A172 (cell line): ENCODE measurements around the gene FOXK1. TPM values are rescaled to one million over a fixed set of nuclear protein-coding genes. Genes with fewer than 3 reads are reported as not detected.
A peak's percentile ranks its signal among the peaks of the same experiment; 100 is the strongest.

ENCODE experiments used
- DNase-seq: peaks from one replicate; pipeline ENCODE4 v3.0.0-alpha.2; 2015; ENCODE audit warnings: low spot score
- total RNA-seq: library from RNA; depleted of rRNA; stranded (reverse); fragments of >200 nt; shearing (Covaris generic); gene quantifications from 2 replicates; pipeline ENCODE4 v1.2.3, GENCODE V29; 2014

The FOXK1 gene
- total RNA-seq, 1 experiment from 2014 or later = 16.6 TPM

DNA sequence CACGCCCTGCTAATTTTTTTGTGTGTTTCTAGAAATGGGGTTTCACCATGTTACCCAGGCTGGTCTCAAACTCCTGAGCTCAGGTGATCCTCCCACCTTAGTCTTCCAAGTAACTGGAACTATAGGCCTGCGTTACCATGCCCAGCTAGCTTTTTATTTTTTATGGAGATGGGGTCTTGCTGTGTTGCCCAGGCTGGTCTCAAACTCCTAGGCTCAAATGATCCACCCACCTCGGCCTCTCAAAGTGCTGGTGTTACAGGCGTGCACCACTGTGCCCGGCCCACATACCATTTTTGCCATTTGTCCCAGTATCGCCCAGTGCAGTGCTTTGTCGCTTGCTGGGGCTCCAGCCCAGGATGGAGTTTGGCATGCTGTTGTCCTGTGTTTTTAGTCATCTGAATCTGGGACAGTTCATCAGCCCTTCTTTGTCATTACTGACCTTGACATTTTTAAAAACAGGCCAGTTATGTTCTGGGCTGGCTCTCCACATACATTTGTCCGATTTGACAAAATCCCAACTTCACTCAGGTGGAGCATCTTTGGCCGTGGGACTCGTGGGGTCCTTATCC lies 16.7 kb downstream of the FOXK1 start:
- no peak for DNase-seq

DNA sequence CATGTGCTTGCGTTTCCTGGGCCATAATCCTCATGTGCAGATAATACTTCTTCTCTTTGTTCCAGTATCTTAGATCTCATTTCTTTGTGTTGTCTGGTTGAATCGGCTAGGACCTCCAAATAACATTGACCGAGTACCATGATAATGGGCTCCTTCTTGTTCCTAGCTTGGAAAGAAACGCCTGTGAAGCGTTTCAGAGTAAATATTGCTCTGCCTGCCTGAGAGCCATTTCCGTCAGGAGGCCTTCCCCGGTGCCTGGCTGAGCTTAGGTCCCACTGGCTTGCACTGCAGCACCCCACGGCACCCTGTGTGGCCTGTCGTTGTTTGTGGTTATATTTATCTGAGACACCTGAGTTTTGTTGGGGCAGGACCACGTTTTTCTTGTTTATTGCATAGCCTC lies 17.7 kb downstream of the FOXK1 start:
- no peak for DNase-seq

DNA sequence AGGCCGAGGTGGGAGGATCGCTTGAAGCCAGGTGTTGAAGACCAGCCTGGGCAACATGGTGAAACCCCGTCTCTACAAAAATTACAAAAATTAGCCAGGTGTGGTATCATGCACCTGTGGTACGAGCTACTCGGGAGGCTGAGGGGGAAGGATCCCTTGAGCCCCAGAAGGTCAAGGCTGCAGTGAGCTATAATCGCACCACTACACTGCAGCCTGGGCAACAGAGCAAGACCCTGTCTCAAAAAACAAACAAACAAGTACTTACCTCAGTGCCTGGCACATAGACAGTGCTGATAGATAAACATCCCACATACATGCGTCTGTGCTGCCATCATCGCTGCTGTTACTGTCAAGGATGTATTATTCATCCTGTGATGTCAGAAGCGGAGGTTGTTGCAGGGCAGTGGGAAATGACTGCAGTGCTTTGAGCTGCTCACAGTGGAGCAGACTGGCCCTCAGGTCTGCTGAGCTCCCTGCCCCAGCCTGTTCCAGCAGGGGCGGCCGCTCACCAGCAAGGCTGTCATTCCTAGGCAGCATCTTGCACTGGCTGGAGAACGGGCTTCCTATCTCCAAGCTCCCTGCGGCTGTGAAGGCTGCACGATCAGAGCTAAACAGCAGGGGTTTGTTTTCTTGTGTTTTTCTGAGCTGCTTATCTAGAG lies 18.6 kb downstream of the FOXK1 start:
- peak; percentile 86 for DNase-seq

DNA sequence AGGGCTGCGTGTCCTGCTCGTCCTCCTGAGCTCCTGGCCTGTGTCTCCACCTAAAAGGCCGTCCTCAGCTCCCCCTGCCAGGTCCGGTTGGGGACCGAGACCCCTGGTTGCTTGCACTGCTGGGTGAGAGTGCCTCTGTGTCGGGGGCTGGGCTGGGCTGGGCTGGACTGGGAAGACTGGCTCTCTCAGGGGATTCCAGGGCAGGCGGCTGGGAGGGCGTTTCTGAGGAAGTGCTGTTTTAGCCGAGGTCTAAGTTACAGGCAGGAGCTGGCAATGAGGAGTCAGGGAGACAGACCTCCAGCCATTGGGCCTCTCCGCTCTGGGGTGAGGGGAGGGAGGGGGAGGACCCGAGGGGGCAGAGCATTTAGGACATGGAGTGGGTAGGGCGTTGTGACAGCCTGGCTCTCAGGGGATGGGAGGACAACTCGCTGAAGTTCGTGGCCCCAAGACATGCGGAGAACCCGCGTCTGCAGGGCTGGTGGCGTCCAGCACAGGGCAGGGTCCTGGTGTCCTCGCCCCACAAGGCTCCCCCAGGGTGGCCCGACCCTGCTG lies 20.9 kb downstream of the FOXK1 start:
- no peak for DNase-seq

DNA sequence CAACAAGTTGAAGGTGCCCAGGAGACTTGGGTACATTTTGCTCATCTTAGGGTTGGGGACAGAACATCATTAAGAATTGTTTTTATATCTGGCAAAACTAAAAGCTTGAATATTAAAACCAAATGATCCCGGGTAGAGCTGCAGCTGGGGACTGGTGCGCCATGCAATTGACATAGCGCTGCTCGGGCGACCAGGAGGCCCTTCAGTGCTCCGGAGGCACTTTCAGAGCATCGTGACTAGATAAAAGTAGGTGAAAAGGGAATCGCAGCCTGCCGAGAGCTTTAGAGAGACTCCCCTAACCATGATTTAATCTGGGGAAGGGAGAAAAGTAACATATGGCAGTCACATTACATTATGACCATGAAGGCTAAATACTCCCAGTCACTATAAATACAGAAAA lies 21.4 kb downstream of the FOXK1 start:
- no peak for DNase-seq

DNA sequence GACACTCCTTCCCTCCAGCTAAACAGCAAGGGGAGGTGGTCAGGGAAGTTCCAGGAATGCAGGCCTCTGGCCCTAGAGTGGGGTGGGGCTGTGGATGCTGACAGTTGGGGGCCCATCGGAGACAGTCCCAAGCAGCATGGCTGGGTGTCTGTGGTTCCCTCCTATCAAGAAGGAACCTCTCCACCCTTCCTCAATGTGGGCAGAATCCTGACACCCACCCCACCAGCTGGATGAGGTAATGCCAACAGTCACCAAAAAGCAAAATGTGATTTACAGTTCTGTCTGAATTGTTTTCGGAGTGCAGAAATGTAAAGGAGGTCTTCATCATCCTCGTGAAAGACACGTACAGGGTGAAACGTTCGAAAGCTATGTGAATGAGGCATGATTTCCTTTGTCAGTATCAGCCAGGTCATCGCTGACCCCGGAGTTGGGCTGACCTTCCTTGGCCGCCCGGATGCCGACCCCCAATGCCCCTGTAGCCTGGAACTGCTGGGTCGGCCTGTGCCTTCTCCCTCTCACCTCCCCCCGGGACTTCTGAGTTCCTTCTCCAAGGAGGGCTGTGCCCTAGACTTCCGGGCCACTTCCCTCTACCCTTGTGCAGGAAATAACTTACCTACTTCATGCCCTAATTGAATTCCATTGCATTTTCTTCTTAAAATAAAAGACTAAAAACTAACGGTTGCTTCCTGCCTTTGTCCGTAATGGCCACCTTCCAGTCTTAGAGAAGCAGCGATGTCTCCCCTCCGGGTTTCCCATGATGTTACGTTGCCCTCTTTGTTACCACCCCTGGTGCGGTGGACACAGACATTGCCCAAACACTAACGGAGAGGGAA lies 24.5 kb downstream of the FOXK1 start:
- DNase-seq = peak; percentile 55

DNA sequence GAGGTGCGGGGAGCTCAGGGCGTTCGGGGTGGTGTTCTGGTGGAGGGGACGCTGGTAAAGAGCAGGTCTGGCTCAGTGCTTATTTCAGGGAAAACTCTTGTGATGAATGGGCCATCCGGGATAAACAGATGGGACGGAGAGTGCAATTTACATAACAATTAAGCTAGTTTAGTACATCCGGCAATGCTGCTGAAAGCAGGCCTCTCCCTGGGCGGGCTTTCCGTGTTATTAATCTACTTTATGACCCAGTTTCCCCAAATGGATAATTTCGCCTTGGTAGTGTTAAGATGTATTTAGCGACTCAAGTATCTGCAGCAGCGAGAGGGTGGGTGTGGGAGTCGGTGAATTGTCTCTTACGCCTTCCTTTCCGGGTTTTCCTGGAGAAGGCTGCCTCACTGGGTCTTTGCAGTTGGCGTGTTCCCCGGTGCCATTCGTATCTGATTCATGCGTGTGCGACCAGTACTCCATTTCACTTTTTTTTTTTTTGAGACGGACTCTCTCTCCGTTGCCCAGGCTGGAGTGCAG lies 25.2 kb downstream of the FOXK1 start:
- no peak for DNase-seq

DNA sequence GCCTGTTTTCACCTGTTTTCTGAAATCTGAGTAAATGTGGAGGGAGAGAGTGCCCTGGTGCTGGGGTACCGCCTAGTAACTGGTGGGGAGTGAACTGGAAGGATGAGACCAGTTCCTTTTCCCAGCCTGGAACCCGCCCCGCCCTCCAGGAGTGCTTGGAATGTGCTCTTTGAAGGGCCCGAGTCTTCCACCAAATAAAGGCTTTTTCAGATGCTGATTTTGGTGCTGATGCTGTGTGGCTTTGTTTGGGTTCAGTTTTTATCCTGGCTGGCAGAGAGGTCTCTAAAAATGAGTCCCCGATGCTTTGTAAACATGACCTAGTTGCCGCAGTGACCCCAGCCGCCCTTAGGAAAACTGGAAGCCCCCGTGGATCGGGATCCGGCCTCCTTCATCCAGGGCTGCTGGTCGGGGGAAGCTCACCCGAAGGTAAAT lies 25.9 kb downstream of the FOXK1 start:
- DNase-seq = no peak

DNA sequence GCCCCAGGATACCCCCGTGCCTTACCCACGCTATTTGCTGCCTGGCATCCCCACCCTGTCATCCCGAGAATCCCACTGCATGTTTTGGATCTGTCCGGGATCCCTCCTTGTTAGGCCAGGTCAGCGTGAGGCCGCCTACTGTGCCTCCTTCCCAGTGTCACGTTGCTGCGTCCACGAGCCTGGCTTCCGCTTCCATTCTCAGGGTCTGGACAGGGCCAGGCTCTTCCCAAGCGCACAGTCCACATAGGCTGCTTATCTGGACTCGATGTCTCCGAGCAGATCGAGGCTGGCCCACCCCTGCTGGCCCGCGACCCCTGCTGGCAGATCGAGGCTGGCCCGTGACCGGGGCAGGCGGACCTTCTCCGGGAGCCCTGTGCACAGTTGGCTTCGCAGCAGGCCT lies 27.1 kb downstream of the FOXK1 start:
- no peak for DNase-seq

DNA sequence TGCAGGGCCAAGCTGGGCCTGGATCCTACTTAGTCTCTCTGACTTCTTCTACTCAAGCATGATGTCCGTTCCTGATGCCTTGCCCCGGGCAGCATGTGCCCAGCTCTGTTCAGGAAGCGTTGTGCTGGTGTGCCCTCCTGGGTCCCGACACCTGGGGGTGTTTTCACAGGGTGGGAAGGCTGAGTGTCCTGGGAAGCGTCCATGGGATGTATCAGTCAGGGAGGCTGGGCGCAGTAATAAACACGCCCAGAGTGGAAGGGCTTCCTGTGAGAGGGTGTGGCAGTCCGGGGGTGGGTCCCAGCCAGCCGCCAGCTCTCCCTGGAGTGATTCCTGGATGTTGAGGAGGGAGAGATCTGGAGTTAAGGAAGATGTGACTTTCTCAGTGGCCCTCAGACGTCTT lies 29.0 kb downstream of the FOXK1 start:
- no peak for DNase-seq

DNA sequence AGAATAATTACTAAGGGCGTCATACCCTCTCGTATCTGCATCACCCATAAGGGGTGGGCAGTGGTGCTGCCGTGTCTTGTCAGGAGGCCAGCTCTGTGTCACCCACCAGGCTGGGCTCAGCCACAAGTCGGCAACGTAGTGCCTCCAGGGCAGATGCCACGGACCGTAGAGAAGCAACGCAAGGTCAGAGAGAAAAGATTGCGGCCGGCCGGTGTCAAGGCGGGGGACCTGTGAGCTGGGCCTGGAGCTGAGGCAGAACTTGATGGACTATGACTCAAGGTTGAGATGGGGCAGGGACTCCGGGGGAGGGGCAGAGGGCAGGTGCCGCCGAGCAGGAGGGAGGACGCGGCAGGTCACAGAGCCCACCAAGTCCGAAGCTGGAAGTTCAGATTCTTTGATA lies 29.5 kb downstream of the FOXK1 start:
- DNase-seq = no peak

DNA sequence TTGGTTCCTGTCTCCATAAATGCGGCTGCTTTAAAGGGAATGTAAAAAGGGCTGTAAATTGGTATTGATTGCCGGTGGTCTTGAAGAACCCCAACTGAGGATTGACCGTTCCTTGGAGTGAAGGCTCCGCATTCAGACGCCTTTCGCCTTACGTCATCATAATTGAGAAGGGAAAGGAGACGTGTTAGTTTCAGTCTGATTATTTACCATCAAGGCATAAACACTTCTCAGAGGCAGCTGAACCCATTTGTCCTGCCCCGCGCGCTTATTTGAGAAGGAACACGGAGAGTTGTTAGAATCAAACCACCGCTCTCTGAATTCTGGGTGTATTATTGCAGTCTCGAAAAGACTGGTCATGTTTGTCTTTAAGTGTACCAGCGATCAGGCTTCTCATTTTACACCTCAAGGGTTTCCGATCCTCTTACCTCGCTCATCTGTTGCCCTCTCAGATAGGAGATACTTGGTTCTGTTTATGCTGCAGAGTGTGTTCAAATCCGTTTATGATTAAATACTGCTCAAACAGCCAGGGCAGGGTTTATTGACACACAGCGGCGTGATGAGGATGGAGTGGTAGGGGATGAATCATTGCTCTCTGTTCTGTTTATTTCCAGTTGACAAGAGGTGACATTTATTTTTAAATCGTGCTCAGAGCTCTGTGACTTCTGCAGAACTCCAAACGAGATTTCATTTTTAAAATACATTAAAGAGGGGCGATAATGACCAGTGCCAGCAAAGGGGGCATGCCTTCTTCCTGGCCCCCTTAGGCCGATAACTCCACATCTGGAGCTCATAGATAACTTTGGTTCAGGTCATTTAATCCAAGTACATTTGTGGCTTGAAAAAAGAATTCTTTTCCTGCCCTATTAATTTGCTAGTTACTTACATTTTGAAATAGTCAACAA lies 30.4 kb downstream of the FOXK1 start:
- DNase-seq = no peak

DNA sequence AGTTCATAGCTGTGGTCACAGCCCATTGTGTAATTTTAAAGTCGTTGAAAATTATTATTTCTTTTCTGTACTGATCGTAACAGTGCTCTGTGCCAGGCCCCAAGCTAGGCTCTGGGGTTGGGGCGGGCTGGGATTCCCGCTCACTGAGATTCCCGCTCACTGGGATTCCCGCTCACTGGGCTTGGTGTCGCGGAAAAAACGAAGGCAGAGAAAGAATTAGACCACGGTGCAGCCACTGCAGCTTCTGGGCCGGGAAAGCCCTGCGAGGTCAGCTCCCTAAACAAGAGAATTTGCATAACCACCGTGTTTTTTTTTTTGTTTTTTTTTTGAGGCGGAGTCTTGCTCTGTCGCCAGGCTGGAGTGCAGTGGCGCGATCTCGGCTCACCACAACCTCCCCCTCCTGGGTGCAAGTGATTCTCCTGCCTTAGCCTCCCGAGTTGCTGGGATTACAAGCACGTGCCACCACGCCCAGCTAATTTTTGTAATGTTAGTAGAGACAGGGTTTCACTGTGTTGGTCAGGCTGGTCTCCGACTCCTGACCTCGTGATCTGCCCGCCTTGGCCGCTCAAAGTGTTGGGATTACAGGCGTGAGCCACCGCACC lies 31.2 kb downstream of the FOXK1 start:
- DNase-seq = no peak

DNA sequence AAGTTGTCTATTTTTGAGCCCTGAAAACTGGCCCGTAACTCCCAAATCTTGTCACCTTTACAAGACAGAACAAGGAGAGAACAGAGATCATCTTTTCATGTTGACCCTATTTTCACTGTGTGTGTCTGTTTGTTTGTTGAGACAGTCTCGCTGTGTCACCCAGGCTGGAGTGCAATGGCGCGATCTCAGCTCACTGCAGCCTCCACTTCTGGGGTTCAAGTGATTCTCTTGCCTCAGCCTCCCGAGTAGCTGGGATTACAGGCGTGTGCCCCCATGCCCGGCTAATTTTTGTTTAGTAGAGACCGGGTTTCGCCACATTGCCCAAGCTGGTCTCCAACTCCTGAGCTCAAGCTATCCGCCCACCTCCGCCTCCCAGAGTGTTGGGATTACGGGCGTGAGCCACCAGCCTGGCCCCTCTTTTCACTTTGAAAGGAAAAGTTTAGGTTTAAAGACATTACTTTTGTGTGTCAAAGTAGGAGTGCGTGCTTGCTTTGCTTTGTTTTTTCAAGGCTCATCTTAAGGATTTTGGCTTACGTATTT lies 32.1 kb downstream of the FOXK1 start:
- DNase-seq = no peak

DNA sequence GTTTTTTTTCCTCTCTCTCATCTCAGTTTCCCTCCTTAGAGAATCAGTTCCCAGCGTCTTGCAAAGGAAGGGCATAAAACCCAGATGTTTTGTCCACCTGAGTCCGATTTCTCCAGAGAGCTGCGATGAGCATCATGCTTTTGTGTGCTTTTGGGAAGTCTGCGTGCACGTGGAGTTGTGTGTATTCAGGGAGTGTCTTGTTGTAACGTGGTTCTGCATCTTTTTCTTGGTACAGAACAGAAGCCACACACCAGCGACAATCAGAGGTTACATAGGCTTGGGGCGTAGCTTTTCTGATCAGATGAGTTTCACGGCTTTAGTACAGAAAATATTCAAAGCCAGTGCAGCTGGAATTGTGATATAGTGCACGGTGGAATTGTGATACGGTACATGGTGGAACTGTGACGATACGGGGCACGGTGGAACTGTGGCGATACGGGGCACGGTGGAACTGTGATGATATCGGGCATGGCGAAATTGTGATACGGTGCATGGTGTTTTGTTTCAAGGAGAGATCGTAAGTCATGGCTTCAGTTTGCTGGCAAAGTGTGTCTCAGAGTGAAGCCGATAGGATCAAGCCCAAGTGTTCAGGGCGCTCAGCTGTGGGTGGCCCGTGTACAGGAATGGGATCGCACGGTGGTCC lies 32.8 kb downstream of the FOXK1 start:
- DNase-seq = no peak

DNA sequence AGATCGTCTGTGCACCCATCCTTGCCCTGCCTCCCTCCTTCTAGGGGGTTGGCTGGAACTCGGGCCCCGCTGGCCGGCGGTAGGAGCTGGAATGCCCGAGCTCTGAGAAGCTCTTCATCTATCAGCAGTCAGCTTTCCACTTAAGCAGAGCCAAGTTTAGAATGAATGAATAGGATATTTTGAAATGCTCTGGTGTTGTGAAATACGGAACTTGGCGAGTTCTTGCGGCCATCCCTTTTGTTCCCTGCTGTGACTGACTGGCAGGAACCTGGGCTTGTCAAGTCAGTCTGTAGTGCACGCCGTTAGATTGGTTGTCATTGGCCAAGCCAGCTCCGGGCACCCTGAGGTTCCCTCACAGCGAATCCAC lies 33.3 kb downstream of the FOXK1 start:
- DNase-seq = peak; percentile 37

DNA sequence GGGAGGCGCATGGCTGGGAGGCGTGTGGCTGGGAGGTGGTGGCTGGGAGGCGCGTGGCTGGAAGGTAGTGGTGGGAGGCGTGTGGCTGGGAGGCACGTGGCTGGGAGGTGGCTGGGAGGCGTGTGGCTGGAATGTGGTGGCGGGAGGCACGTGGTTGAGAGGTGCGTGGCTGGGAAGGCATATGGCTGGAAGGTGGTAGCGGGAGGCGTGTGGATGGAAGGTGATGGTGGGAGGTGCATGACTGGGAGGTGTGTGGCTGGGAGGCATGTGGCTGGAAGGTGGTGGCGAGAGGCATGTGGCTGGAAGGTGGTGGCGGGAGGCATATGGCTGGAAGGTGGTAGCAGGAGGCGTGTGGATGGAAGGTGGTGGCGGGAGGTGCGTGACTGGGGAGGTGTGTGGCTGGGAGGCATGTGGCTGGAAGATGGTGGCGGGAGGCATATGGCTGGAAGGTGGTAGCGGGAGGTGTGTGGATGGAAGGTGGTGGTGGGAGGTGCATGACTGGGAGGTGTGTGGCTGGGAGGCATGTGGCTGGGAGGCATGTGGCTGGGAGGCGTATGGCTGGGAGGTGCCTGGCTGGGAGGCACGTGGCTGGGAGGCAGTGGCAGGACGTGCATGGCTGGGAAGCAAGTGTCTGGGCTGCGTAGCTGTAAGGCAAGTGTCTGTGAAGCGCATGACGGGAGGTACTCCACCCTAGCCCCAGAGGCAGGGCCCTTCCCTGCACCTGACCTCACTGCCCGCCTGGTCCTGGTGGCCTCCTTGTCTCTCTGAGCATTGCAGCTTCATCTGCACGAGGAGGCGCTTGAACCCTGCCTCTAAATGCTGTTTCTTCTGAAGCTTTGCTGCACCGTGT lies 35.1 kb downstream of the FOXK1 start:
- DNase-seq = no peak

DNA sequence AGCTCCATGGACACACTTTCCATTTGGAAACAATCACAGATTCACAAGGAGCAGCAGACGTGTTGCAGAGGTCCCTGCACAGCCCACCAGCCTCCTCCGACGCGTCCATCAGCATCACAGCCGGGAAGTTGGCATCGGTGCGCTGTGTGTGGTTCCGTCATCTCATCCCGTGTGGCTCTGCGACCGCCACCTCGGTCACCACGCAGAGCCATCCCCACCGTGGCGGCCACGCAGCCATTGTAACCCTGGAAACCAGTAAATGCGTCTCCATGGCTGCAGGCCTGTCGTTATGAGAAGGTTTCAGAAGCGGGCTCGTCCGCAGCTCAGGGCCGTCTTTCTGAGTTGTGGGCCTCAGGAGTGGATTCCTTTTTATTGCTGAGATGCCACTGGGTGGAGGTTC lies 36.0 kb downstream of the FOXK1 start:
- DNase-seq = no peak

DNA sequence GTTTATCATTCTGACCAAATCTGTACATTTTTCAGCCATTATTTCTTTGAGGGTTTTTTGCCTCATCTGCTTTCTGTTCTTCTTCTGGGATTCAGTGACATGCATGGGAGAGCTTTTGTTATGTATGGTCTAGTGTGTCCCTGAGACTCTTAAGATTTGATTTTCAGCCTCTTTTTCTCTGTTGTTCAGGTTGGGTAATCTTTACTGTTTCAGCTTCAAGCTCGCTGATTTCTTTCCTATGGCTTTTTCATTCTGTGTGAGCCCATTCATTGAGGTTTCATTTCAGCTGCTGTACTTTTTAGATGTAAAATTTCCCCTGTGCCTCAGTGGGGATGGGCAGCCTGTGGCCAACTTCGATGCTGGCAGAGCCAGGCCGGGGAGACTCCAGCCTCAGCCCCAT lies 38.1 kb downstream of the FOXK1 start:
- no peak for DNase-seq
